ENCODE results near the gene TMEM163. TPM values are rescaled to one million over a fixed set of nuclear protein-coding genes. Genes with fewer than 3 reads are reported as not detected.

The TMEM163 gene
- not detected in 2 replicates for total RNA-seq

GRCh38 chr2:134718817-134719814 lies at the start of gene TMEM163:
TSS of gene TMEM163 (minus strand) at chr2:134719000.

Other genes with a start within 250 kb of the TMEM163 start
- gene ACMSD, start 119.6 kb upstream of the TMEM163 start, total RNA-seq = not detected in 2 replicates
- 9.2 and 15.5 TPM in 2 replicates for gene CCNT2, start 199.8 kb upstream of the TMEM163 start, total RNA-seq

Measured in hair follicular keratinocyte (primary cell).